KOPT-K1 (cell line): ENCODE measurements around the gene TBR1.

Source experiments
- H3K27ac ChIP-seq: fragments of 200-600 bp; sonication (generic); 2 replicates; pipeline ENCODE4 v1.5.1; 2016; ENCODE audit warnings: antibody characterized with exemption, mild to moderate bottlenecking, low read depth, low read length; ENCODE audit not compliant: poor library complexity, severe bottlenecking
- H3K36me3 ChIP-seq: fragments of 200-600 bp; sonication (generic); 2 replicates; pipeline ENCODE4 v1.5.1; 2017; ENCODE audit warnings: antibody characterized with exemption, mild to moderate bottlenecking, low read length, moderate library complexity; ENCODE audit not compliant: insufficient read depth
- H3K9me3 ChIP-seq: fragments of 200-600 bp; sonication (generic); 2 replicates; pipeline ENCODE4 v1.5.1; 2017; ENCODE audit warnings: antibody characterized with exemption, low read length, mild to moderate bottlenecking; ENCODE audit not compliant: insufficient read depth, poor library complexity, severe bottlenecking

TBR1 gene

DNA sequence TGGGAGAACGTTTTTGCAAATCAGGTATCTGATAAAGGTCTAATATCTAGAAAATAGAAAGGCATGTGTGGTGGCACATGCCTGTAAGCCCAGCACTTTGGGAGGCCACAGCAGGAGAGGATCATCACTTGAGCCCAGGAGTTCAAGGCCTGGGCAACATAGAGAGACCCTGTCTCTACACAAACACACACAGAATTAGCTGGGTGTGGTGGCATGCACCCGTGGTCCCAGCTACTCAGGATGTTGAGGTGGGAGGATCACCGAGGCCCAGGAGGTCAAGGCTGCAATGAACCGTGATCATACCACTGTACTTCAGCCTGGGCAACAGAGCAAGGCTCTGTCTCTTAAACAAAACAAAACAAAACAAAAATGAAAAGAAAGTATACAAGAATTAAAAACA lies 13.8 kb upstream of the TBR1 start:
- no peaks in the 10 kb centered on the region for H3K9me3 ChIP-seq
- H3K27ac ChIP-seq, result no peak overlapping the region
- peaks cover 65% of the 10 kb centered on the region for H3K36me3 ChIP-seq

DNA sequence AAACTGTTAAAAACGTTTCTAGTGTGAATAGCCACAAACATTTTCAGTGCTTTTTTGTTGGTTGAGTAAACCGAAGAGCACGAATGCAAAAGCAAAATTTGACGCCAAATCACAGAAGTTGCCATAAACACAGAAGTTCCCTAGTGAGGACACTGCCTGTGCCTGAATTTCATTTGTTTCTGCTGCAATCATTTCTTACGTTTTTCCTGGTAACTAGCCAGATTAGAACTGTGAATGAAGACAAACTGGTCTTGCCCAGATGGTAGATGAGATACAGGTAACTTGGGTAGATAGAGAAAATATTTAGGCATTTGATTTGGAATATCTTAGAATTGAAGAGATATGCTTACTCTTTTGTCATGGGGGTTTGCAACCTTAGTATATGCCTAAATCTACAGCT lies 9.8 kb upstream of the TBR1 start:
- no peak overlapping the region for H3K27ac ChIP-seq
- peaks cover 46% of the 10 kb centered on the region for H3K36me3 ChIP-seq
- H3K9me3 ChIP-seq, result no peaks in the 10 kb centered on the region

GRCh38 chr2:161407597-161407996 lies 8.5 kb upstream of the TBR1 start:
- Histone ChIP-seq H3K9me3 (no peaks in the 10 kb centered on the region), H3K27ac (no peak overlapping the region), H3K36me3 (peaks cover 41% of the 10 kb centered on the region)

- no peak overlapping the region for H3K27ac ChIP-seq
- H3K9me3 ChIP-seq, result no peaks in the 10 kb centered on the region
- peaks cover 33% of the 10 kb centered on the region for H3K36me3 ChIP-seq
Measured at GRCh38 chr2:161409308-161409907, 6.7 kb upstream of the TBR1 start.

GRCh38 chr2:161412346-161412745 lies 3.8 kb upstream of the TBR1 start:
- no peaks in the 10 kb centered on the region for H3K9me3 ChIP-seq
- H3K36me3 ChIP-seq, result peaks cover 33% of the 10 kb centered on the region
- no peak overlapping the region for H3K27ac ChIP-seq

DNA sequence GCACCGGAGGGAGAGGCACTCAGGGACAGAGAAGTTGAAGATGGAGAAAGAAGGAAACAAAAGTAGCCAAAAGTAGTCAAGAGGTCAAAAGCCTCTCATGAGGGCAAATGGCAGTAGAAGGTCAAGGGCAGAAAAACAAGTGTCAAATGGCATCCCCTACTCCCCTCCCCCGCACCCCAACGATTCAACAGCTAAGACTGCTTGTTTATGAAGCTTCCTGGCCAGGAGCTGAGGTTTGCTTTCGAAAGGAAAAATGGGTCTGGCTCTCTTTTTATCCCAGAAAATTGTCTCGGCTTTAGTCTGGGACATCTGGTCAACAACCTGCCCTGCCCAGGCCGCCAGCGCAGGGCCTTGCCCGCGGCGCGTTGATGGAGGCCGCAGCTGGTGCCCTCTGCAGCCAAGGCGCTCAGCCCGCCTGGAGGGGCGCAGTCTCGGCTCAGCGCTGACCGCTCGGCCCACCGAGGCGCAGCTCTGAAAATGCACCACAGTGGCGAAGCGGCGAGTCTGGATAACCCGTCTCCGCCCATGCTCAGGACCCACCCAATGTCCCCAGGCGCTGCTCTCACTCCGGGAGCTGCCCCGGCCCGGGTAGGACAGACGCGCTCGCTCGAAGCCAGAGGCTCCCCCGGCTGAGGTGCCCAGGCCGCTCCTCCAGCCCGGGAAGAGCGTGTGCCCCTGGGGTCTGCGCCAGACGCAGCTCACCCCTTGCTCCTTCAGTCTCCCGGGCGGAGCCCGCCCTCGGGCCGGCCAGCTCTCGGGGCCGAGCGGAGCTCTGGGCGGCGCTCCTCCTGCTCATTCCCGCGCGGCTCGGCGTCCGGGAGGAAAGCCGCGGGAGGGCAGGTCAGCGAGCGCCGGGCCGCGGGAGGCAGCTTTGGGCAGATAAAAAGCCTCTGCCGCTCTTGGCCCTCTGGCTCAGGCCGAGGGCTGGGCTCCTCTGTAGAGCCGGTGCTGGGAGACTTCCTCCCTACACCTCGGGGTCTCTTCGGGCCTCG lies 1.8 kb upstream of the TBR1 start:
- H3K27ac ChIP-seq, result no peak overlapping the region
- no peaks in the 10 kb centered on the region for H3K9me3 ChIP-seq
- peaks cover 25% of the 10 kb centered on the region for H3K36me3 ChIP-seq

- no peak overlapping the region for H3K27ac ChIP-seq
- no peaks in the 10 kb centered on the region for H3K9me3 ChIP-seq
- peaks cover 17% of the 10 kb centered on the region for H3K36me3 ChIP-seq
Measured at GRCh38 chr2:161415034-161415986, 787 bp upstream of the TBR1 start.

GRCh38 chr2:161416708-161417437 lies 776 bp downstream of the TBR1 start:
- no peaks in the 10 kb centered on the region for H3K9me3 ChIP-seq
- H3K36me3 ChIP-seq, result peaks cover 9% of the 10 kb centered on the region
- no peak overlapping the region for H3K27ac ChIP-seq

- Histone ChIP-seq H3K27ac (no peak overlapping the region), H3K36me3 (peaks cover 7% of the 10 kb centered on the region; the same call in 1 of the 2 replicates), H3K9me3 (no peaks in the 10 kb centered on the region)
Measured at GRCh38 chr2:161417438-161418274, 1.6 kb downstream of the TBR1 start.

DNA sequence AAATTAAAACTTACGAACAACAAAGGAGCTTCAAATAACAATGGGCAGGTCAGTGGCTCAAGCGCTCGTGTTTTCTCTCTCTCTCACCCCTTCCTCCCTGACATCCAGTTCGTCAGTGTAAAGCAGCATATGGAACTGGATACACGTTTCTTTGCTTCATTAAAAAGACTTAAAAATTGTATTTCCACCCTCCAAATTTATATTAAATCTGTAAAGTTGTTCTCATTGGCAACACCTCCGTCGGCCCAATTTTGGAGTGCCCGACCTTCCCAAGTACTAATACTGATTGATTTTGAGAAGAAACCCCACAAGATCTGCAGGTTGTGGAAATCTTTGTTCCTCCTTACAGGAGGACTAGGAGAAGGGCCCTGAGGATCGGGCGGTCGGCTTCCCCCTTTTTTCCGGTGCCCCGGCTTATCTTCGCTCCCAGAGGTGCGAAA lies 2.2 kb downstream of the TBR1 start:
- H3K27ac ChIP-seq, result no peak overlapping the region
- H3K36me3 ChIP-seq, result peaks cover under 1% of the 10 kb centered on the region; the same call in 1 of the 2 replicates
- no peaks in the 10 kb centered on the region for H3K9me3 ChIP-seq

- H3K36me3 ChIP-seq, result no peaks in the 10 kb centered on the region
- H3K27ac ChIP-seq, result no peak overlapping the region
- H3K9me3 ChIP-seq, result peaks cover 3% of the 10 kb centered on the region
Measured at GRCh38 chr2:161418715-161419637, 2.9 kb downstream of the TBR1 start.

DNA sequence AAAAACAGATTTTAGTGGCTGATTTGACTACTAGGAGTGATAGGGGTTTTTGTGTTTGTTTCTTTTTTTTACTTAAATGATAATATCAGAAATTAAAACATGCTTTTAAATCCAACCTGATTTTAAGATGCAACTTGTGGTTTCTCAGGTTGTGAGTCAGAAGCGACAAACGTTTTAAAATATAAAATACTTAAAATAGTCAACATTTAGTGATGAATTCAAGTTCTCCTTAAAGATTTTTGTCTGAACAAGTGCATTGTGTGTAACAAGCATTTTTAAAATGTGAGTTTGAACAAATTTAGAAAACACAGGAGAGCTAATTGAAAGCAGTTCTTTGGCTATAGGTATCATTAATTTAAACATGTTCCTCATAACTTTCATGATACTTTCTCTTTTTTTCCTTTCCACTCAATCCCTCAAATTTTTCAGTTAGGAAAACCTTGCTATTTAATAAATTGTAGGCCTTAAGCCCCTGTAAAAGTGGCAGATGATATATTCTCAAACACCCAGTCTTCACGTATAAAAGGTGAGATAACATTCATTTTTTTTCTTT lies 3.6 kb downstream of the TBR1 start:
- Histone ChIP-seq H3K27ac (no peak overlapping the region), H3K9me3 (peaks cover 8% of the 10 kb centered on the region), H3K36me3 (no peaks in the 10 kb centered on the region)
